ENCODE results near the gene PIP5K1C.

Gene PIP5K1C

DNA sequence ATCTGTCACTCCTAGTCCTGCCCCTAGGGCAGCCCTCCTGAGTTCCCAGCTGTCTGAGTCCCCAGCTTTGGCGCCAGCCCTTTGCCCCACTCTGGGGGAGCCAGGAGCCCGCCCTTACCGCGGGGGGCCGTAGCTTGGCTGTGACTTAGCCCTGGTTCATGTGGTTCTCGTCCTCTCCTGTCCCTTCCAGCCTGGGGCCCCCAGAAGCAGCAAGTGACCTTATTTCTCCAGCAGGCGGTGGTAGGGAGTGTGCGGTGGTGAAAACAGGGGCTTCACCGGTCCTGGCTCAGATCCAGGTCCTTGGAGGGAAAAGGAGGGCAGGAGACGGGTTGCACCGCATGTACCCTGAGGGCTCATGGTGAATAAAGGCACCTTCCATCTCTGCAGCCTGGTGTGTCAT lies 107.1 kb downstream of the PIP5K1C start:
- no peak overlapping the region for H3K4me3 ChIP-seq (replicated peaks; ENCODE audit: low read depth, low read length)
- H3K36me3 ChIP-seq (ENCODE audit: control insufficient read depth, insufficient read depth, low read length) = no peaks in the 10 kb centered on the region
- H3K27me3 ChIP-seq (replicated peaks; ENCODE audit: control insufficient read depth, insufficient read depth, low read length) = no peaks in the 10 kb centered on the region; the same call in 1 of the 2 replicates
- no peak for DNase-seq (ENCODE audit: extremely low read depth, insufficient read length)
- no peak for TF ChIP-seq CTCF (IDR thresholded peaks at IDR 0.05; ENCODE audit: insufficient read depth, low read length, poor library complexity, severe bottlenecking)

DNA sequence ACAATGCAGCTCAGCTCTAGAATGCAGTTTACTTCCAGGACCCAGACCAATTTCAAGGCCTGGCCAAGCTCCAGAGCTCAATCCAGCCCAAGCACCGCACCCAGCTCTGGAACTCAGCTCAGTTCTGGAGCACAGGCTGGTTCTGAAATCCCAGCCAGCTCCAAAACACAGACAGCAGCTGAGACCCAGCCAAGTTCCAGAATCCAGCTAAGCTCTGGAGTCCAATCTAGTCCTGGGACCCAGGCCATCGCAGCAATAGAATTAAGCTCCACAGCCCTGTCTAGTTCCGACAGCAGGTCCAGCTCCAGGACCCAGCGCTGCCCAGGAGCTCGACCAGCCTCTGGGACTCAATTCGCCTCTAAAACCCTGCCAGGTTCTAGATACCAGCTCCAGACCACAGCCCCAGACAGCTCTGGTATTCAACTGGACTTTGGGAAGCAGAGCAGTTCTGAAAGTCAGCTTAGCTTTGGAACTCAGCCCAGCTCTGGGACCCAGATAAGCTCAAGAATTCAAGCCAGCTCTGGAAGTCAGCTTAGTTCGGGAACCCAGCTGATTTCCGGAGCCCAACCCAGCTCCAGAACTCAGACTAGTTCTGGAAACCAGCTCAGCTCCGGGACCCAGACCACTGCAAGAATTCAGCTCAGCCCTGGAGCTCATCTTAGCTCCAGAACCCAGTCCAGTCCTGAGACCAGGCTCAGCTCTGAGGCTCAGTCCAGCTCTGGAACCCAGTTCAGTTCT lies 108.2 kb downstream of the PIP5K1C start:
- Histone ChIP-seq H3K4me3 (replicated peaks; ENCODE audit: low read depth, low read length) (no peak overlapping the region), H3K36me3 (ENCODE audit: control insufficient read depth, insufficient read depth, low read length) (no peaks in the 10 kb centered on the region), H3K27me3 (replicated peaks; ENCODE audit: control insufficient read depth, insufficient read depth, low read length) (no peaks in the 10 kb centered on the region; the same call in 1 of the 2 replicates)
- DNase-seq (ENCODE audit: extremely low read depth, insufficient read length) = no peak
- TF ChIP-seq CTCF (IDR thresholded peaks at IDR 0.05; ENCODE audit: insufficient read depth, low read length, poor library complexity, severe bottlenecking) = no peak

GRCh38 chr19:3590991-3591659 lies 109.1 kb downstream of the PIP5K1C start:
- DNase-seq (ENCODE audit: extremely low read depth, insufficient read length) = no peak
- Histone ChIP-seq H3K4me3 (replicated peaks; ENCODE audit: low read depth, low read length) (no peak overlapping the region), H3K36me3 (ENCODE audit: control insufficient read depth, insufficient read depth, low read length) (no peaks in the 10 kb centered on the region), H3K27me3 (replicated peaks; ENCODE audit: control insufficient read depth, insufficient read depth, low read length) (no peaks in the 10 kb centered on the region; the same call in 1 of the 2 replicates)
- no peak for TF ChIP-seq CTCF (IDR thresholded peaks at IDR 0.05; ENCODE audit: insufficient read depth, low read length, poor library complexity, severe bottlenecking)

GRCh38 chr19:3589949-3590348 lies 110.3 kb downstream of the PIP5K1C start:
- no peak for TF ChIP-seq CTCF (IDR thresholded peaks at IDR 0.05; ENCODE audit: insufficient read depth, low read length, poor library complexity, severe bottlenecking)
- Histone ChIP-seq H3K4me3 (replicated peaks; ENCODE audit: low read depth, low read length) (no peak overlapping the region), H3K36me3 (ENCODE audit: control insufficient read depth, insufficient read depth, low read length) (no peaks in the 10 kb centered on the region), H3K27me3 (replicated peaks; ENCODE audit: control insufficient read depth, insufficient read depth, low read length) (no peaks in the 10 kb centered on the region; the same call in 1 of the 2 replicates)
- no peak for DNase-seq (ENCODE audit: extremely low read depth, insufficient read length)

GRCh38 chr19:3589439-3589838 lies 110.8 kb downstream of the PIP5K1C start:
- no peak for DNase-seq (ENCODE audit: extremely low read depth, insufficient read length)
- Histone ChIP-seq H3K4me3 (replicated peaks; ENCODE audit: low read depth, low read length) (no peak overlapping the region), H3K36me3 (ENCODE audit: control insufficient read depth, insufficient read depth, low read length) (no peaks in the 10 kb centered on the region), H3K27me3 (replicated peaks; ENCODE audit: control insufficient read depth, insufficient read depth, low read length) (no peaks in the 10 kb centered on the region; the same call in 1 of the 2 replicates)
- no peak for TF ChIP-seq CTCF (IDR thresholded peaks at IDR 0.05; ENCODE audit: insufficient read depth, low read length, poor library complexity, severe bottlenecking)

Measured in GM06990 (cell line).